SKM-1 treated with dmso at 0.1 percent for 144 hours (cell line): ENCODE measurements around the gene MICAL3.
"Not testable (repeated sequence)": the region's sequence is repeated elsewhere in the genome, so short reads cannot be mapped to it uniquely, and the experiment has no call there.

ENCODE experiments used
- DNase-seq: peaks from one replicate; lab custom pipeline; 2025; ENCODE audit not compliant: unreplicated experiment; lab: John Stamatoyannopoulos, UW

Gene MICAL3

GRCh38 chr22:18000441-18001039, 23.8 kb downstream of the MICAL3 start:
- no peak for DNase-seq

GRCh38 chr22:17999851-18000250, 24.5 kb downstream of the MICAL3 start:
- no peak for DNase-seq

GRCh38 chr22:17998913-17999312, 25.4 kb downstream of the MICAL3 start:
- DNase-seq: no peak

DNA sequence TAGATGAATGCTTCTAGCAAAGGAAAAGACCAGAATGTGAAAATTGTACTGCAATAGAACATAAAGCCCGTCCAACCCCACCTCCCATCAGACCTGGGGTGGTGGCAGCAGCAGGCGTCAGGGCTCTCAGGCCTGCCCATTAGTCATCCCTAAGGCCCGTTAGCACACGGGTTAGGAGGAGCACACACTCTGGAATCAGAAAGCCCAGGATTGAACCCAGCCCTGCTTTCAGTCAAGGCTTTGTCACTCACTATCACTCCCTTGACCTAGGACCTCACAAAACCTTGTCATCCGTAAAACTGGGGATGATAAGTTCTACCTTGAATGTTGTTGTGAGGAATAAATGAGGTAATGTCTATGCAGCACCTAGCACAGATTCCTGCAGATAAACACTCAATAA, 26.9 kb downstream of the MICAL3 start:
- DNase-seq: no peak

GRCh38 chr22:17995256-17995655, 29.1 kb downstream of the MICAL3 start:
- not testable (repeated sequence) for DNase-seq

- DNase-seq: no peak
These were observed 29.8 kb downstream of the MICAL3 start for GRCh38 chr22:17994424-17995108.

DNA sequence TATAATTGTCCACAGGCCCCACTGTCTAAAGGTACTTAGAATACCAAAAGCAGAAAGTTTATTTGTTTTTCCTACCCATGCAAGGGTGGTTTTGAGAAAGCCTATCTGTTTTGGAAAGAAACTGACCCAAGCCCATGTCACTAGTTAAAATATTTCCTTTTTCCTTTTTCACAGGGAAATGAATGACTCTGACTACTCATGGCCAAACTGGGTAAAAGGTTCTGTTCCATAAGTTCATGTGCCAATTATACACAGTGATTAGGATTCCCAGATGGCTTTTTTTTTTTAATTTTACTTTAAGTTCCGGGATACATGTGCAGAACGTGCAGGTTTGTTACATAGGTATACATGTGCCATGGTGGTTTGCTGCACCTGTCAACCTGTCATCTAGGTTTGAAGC, 31.4 kb downstream of the MICAL3 start:
- not testable (repeated sequence) for DNase-seq

- not testable (repeated sequence) for DNase-seq
These were observed 32.4 kb downstream of the MICAL3 start for GRCh38 chr22:17991992-17992391.

DNA sequence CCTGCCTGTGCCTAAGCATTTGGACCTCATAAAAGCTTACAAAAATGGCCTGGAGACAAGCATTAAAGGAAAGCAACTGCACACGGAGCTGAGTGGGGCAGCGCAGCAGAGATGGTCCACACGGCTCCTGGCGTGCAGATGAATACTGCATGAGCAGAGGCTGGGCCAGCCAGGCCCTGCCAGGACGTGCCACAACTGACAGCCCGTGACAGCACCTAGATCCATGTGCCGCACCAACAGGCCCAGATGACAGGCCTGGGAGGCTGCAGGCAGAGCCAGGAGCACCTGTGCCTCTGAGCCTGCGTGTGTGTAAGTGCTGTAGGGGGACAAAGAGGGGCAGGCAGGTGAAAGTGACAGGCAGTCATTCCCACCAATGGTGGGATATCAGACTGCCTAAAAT, 33.4 kb downstream of the MICAL3 start:
- DNase-seq: no peak

- no peak for DNase-seq
These were observed 34.2 kb downstream of the MICAL3 start for GRCh38 chr22:17990147-17990546.

- no peak for DNase-seq
These were observed 35.4 kb downstream of the MICAL3 start for GRCh38 chr22:17988800-17989513.

DNA sequence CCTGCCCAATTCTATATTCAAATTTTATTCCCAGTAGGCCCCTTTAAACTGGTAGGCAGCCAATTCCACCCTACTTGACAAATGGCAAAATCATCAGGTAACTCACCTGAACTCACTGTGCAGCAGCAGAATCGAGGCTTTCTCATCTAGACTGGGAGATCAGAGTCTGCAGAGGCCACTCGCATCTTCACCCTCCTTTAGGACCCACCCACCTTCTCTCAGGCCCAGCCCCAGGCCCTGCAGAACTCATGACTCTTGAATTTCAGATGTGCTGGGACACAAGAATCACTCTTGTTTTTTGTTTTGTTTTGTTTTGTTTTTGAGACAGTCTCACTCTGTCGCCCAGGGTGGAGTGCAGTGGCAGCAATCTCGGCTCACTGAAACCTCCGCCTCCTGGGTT, 38.8 kb downstream of the MICAL3 start:
- no peak for DNase-seq

DNA sequence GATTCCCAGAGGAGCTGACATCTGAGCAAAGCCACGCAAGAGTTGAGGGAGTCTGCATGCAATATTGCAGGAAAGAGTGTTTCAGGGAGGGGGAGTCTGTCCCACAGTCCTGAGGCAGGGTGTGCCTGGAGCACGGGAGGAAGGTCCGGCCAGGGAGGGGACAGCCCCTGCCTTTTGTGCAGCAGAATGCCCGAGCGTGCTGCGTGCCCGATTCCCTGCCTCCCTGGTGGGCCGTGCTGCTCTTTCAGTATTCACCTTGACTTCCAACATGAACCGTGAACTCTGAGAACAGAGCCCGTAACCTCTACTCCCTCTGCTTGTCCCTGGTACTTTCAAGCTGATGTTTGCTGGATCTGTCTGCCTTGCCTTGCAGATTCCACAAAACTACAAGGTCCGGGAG, 39.3 kb downstream of the MICAL3 start:
- not testable (repeated sequence) for DNase-seq

- no peak for DNase-seq
These were observed 40.2 kb downstream of the MICAL3 start for GRCh38 chr22:17984114-17984513.

- DNase-seq: no peak
These were observed 41.7 kb downstream of the MICAL3 start for GRCh38 chr22:17982572-17983141.

GRCh38 chr22:17981497-17981896, 42.9 kb downstream of the MICAL3 start:
- no peak for DNase-seq

GRCh38 chr22:17980638-17981051, 43.7 kb downstream of the MICAL3 start:
- DNase-seq: no peak

DNA sequence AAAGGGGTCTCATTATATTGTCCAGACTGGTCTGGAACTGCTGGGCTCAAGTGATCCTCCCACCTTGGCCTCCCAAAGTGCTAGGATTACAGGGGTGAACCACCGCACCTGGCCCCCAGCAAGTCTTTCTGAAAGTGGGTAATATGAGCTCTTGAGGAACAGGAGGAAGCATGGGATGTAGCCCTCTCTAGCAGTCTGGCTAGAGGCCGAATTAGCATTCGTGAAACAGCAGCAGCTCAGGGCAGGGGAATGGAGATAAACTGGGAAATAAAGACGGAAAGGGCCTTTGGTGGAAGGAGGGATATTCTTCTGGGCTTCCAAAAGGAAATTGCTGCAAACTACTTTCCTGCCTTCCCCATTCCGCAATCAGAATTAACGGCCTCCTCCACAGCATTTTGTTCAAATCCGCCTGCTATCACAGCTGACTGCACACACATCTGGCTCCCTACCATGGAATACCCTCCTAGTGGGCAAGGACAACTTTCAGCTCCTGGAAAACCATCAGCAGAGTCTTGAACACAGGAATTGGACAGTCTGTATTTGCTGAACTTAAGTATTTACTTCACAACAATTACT, 44.3 kb downstream of the MICAL3 start:
- DNase-seq: no peak

- DNase-seq: no peak
These were observed 46.3 kb downstream of the MICAL3 start for GRCh38 chr22:17978027-17978426.

- DNase-seq: no peak
These were observed 47.0 kb downstream of the MICAL3 start for GRCh38 chr22:17977371-17977770.

- no peak for DNase-seq
These were observed 48.2 kb downstream of the MICAL3 start for GRCh38 chr22:17976121-17976520.
